Kidney epithelial cell (primary cell): ENCODE results near the gene LMBRD2. TPM values are rescaled to one million over a fixed set of nuclear protein-coding genes. Genes with fewer than 3 reads are reported as not detected.

Source experiments
- DNase-seq: peaks from one replicate; pipeline ENCODE4 v3.0.0-alpha.2; 2010; ENCODE audit warnings: low read depth
- H3K27me3 ChIP-seq: 2 replicates; pipeline ENCODE4 v1.6.0; 2011; ENCODE audit warnings: low read length; ENCODE audit not compliant: control insufficient read depth, insufficient read depth
- H3K36me3 ChIP-seq: 2 replicates; pipeline ENCODE4 v1.5.1; 2011; ENCODE audit warnings: low read length; ENCODE audit not compliant: control insufficient read depth, insufficient read depth
- H3K4me3 ChIP-seq: 2 replicates; pipeline ENCODE4 v1.5.1; 2011; ENCODE audit warnings: low read depth, mild to moderate bottlenecking, control low read depth, low read length
- CTCF ChIP-seq: IDR thresholded peaks from 2 replicates; pipeline ENCODE4 v1.5.1; 2011; ENCODE audit warnings: mild to moderate bottlenecking, moderate library complexity, low read length, control low read depth, inconsistent platforms; ENCODE audit not compliant: insufficient read depth, poor library complexity, severe bottlenecking
- total RNA-seq: library from RNA; depleted of rRNA; stranded (reverse); fragments of >200 nt; gene quantifications from 2 replicates; pipeline ENCODE4 v1.2.3, GENCODE V29; 2015

Gene LMBRD2
- total RNA-seq, 1 donor from 2014 or later = 6.7 TPM

- Histone ChIP-seq H3K36me3 (no peaks in the 10 kb centered on the region), H3K27me3 (no peaks in the 10 kb centered on the region), H3K4me3 (no peak overlapping the region)
- no peak for DNase-seq
- TF ChIP-seq CTCF = no peak
Observed at GRCh38 chr5:36060420-36060887, 91.2 kb downstream of the LMBRD2 start.

- DNase-seq = no peak
- H3K4me3 ChIP-seq = no peak overlapping the region
- no peaks in the 10 kb centered on the region for H3K27me3 ChIP-seq
- TF ChIP-seq CTCF = no peak
- no peaks in the 10 kb centered on the region for H3K36me3 ChIP-seq
Observed at GRCh38 chr5:36059571-36060419, 91.9 kb downstream of the LMBRD2 start.

GRCh38 chr5:36058776-36059175, 92.9 kb downstream of the LMBRD2 start:
- Histone ChIP-seq H3K36me3 (no peaks in the 10 kb centered on the region), H3K4me3 (no peak overlapping the region), H3K27me3 (no peaks in the 10 kb centered on the region)
- DNase-seq = no peak
- TF ChIP-seq CTCF = no peak

GRCh38 chr5:36057386-36057785, 94.3 kb downstream of the LMBRD2 start:
- H3K27me3 ChIP-seq = no peaks in the 10 kb centered on the region
- no peak for DNase-seq
- no peaks in the 10 kb centered on the region for H3K36me3 ChIP-seq
- H3K4me3 ChIP-seq = no peak overlapping the region
- TF ChIP-seq CTCF = no peak

- H3K27me3 ChIP-seq = no peaks in the 10 kb centered on the region
- TF ChIP-seq CTCF = no peak
- H3K4me3 ChIP-seq = no peak overlapping the region
- H3K36me3 ChIP-seq = no peaks in the 10 kb centered on the region
- no peak for DNase-seq
Observed at GRCh38 chr5:36056422-36056821, 95.3 kb downstream of the LMBRD2 start.

GRCh38 chr5:36055984-36056383, 95.7 kb downstream of the LMBRD2 start:
- no peak for DNase-seq
- H3K4me3 ChIP-seq = no peak overlapping the region
- no peaks in the 10 kb centered on the region for H3K36me3 ChIP-seq
- no peaks in the 10 kb centered on the region for H3K27me3 ChIP-seq
- no peak for TF ChIP-seq CTCF
